Measurements from ENCODE around the gene ANKRD23.

Gene ANKRD23

DNA sequence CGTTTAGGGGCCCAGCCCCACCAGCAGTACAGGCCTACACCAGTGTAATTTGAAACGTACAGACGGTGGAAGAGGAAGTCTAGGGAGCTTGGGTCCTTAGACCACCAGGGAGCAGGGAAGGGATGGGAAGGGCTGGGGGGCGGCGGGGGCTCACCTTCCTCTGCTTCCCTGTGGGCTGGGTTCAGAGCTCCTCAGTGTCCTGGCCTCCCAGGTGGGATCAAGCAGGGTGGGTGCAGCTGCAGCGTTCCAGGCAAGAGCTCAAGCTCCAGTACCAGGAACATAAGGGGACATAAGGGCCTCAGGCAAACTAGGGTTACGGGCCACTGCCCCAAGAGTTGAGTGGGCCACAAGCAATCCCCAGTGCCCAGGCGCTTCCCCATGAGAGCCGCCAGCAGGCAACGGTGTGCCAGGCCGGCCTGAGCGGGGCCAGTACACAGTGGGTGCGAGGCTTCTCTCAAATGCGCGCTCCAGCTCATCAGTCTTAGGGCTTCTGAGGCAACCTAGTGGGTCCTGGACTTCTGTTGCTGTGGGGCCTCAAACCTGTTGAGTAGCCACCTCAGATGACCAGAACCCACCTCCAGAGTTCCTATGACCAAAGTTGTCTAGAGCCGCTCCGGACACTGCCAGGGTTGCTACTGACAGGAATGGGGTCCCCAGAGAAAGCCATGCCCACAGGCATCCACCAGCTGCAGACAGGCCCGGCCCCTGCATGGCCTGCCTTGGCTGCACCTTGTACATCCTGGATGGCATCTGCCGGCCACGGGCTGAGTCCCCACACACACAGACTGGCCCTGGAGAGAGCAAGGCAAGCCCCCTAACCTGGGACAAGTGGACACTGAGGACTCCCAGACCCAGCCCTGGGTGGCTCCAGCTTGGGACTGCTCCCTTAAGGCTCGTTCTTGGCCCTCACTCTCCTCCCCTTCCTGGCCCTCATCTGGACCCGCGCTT, 5.2 kb downstream of the ANKRD23 start:
- no peak for DNase-seq (ENCODE audit: low read depth)

DNA sequence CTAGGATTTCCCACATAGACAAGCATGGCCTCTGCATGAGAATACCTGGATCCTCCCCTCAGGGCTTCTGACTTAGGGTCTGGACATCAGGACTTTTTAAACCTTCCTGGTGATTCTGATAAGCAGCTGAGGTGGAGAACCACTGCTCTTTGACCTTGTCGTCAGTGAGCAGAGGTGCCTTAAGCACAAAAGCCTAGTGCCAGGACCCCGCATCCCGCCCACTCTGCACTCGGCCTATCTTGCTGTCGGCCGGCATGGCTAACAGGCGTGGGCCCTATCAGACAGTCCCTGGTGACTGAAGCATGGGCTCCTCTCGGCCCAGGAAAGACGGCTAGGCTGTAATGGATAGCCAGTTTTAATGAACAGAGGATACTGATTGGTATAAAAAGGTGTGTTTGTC, 6.2 kb downstream of the ANKRD23 start:
- DNase-seq (ENCODE audit: low read depth), result no peak

DNA sequence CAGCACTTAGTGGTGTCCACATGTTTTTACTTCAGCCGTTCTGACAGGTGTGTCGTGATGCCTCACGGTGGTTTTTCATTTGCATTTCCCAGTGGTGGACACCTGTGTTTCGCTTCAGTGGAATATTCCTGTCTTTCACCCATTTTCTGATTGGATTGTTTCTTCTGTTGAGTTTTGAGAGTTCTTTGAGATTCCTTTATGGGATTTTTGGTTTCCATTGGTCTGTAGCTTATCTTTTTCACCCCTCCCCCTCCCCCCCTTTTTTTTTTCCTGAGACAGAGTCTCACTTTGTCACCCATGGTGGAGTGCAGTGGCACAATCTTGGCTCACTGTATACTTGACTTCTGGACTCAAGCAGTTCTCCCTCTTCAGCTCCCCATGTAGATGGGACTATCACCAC, 8.0 kb downstream of the ANKRD23 start:
- DNase-seq (ENCODE audit: low read depth), result no peak

GRCh38 chr2:96832754-96833507, 10.9 kb downstream of the ANKRD23 start:
- no peak for DNase-seq (ENCODE audit: low read depth)

- no peak for DNase-seq (ENCODE audit: low read depth)
Measured at GRCh38 chr2:96832408-96832753, 11.4 kb downstream of the ANKRD23 start.

GRCh38 chr2:96831679-96832078, 12.1 kb downstream of the ANKRD23 start:
- DNase-seq (ENCODE audit: low read depth), result no peak

GRCh38 chr2:96830044-96830562, 13.7 kb downstream of the ANKRD23 start:
- DNase-seq (ENCODE audit: low read depth), result no peak

- DNase-seq (ENCODE audit: low read depth), result no peak
Measured at GRCh38 chr2:96828874-96829273, 14.9 kb downstream of the ANKRD23 start.

DNA sequence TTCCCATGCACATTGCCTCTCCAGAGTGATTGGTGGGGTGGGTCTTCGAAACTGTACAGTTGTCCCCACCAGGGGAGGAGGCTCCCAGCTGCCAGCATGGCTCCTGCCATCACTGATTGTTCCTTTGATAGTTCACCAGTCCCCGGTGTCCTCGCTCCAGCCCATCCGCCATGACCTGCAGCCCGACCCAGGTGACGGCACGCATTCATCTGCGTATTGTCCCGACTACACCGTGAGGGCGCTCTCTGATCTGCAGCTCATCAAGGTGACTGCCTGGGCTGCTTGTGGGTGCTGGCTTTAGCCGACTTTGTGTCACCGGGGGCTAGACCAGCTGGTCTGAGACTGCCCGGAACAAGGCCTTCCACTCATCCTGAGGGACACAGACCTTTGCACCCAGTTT, 15.4 kb downstream of the ANKRD23 start:
- DNase-seq (ENCODE audit: low read depth), result no peak

GRCh38 chr2:96826546-96827278, 17.1 kb downstream of the ANKRD23 start:
- DNase-seq (ENCODE audit: low read depth), result no peak

DNA sequence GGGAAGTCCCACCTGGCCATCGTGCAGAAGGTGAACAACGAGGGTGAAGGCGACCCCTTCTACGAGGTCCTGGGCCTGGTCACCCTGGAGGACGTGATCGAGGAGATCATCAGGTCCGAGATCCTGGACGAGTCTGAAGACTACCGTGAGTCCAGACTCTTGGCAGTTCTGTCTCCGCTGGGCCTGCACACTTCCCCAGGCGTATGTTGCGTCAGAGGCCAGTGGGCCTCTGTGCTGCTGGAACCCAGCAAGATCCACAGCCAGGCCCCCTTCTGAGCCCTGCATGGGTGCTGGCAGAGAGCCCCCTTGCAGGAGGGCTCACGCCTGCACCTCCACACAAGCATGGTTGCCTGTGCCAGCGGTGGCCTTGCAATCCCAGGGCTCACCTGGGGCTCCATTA, 18.8 kb downstream of the ANKRD23 start:
- no peak for DNase-seq (ENCODE audit: low read depth)

- no peak for DNase-seq (ENCODE audit: low read depth)
Measured at GRCh38 chr2:96824079-96824870, 19.5 kb downstream of the ANKRD23 start.

DNA sequence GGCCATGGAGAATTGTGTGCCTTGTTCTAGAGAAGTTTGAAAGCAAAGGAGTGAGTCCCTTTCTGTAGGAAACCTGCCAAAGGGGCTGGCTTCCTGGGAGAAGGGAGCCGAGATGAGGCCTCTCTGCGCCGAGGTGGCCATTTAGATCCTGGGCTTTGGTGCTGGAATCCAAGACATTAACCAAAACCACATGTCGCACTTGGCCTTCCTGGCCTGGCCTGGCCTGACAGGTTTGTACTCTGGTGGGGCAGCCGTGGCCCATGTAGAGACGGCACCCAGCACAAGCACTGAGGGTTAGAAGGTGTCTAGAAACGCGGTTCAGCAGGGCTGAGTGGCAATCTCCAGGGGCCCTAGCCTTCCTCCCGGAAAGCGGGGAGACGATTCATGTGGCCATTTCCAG, 20.6 kb downstream of the ANKRD23 start:
- no peak for DNase-seq (ENCODE audit: low read depth)

DNA sequence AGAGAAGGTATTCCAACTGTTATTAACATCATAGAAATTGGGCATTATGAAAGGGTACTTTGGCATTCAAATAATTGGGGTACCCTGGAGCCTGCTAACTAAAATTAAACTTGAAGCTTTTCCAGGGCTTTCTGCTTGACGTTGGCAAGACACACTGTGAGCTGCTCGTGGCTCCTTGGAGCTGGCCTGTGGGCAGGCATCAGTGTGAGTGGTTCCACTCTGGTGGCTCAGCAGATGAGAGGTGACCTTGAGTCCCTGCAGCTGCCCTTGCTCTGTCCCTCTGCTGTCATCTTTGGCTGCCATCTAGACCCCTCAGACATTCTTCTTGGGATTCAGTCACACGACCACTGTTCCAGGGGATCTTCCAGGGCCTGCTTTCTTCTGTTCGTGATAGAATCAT, 21.0 kb downstream of the ANKRD23 start:
- DNase-seq (ENCODE audit: low read depth), result no peak

GRCh38 chr2:96821113-96821675, 22.6 kb downstream of the ANKRD23 start:
- no peak for DNase-seq (ENCODE audit: low read depth)

DNA sequence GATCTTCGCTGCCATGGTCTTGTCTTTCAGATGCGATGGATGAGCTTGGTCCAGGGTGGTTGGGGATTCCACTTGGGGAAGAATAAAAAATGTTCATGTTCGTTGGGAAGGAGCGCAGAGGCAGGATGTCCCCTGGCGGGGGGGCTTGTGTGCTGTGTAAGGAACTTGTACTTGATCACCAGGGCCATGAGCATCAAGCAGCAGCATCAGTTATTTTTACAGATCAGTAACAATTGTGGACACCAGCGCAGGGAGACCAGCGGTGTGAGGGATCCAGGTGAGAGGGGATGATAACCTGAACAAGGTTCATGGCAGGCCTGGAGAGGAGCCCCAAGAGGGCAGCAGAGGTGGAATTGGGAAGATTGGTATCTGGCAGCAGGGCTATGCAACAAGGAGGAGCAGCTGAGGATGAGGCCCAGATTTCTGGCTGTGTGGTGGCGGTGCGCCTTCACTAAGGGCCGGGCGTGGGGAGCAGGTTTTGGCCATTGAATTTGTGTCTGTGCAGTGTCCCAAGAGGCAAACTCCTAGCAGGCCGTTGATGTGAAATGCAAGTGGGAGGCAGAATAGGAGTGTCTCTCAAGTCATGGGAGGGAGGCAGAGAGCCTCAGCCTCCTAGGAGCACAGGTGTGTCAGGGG, 23.8 kb downstream of the ANKRD23 start:
- no peak for DNase-seq (ENCODE audit: low read depth)

GRCh38 chr2:96819128-96819875, 24.5 kb downstream of the ANKRD23 start:
- no peak for DNase-seq (ENCODE audit: low read depth)

DNA sequence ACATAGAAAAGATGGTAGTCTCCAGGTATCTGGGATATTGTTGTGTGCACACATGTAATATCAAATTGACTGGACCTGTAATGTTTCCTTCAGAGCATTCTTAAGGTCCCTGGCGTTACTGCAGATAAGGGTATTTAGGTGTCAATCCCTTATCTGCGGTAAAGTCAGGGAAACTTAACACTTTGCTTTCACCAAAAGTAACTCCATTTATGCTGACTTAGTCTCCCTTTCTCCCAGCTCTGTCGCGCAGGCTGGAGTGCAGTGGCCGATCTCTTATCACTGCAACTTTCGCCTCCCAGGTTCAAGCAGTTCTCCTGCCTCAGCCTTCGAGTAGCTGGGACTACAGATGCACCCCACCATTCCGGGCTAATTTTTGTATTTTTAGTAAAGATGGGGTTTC, 25.9 kb downstream of the ANKRD23 start:
- DNase-seq (ENCODE audit: low read depth), result no peak

DNA sequence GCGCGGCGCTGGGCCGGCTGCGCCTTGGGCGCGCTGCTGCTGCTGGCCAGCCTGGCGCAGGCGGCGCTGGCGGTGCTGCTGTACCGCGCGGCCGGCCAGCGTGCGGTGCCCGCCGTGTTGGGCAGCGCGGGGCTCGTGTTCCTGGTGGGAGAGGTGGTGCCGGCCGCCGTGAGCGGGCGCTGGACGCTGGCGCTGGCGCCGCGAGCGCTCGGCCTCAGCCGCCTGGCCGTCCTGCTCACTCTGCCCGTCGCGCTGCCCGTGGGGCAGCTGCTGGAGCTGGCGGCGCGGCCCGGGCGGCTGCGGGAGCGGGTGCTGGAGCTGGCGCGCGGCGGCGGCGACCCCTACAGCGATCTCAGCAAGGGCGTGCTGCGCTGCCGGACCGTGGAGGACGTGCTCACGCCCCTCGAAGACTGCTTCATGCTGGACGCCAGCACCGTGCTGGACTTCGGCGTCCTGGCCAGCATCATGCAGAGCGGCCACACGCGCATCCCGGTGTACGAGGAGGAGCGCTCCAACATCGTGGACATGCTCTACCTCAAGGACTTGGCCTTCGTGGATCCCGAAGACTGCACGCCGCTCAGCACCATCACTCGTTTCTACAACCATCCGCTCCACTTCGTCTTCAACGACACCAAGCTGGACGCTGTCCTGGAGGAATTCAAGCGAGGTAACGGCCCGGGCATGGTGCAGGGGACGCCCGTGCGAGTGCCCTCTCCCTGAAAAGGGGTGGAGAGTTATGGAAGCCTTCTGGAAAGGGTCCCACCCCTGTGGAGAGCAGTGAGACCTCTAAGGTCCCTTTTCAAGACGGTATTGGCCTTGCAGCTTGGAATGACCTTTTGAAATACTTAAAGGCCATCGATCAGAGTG, 26.8 kb downstream of the ANKRD23 start:
- DNase-seq (ENCODE audit: low read depth), result peak; percentile 34
